ENCODE measurements around the gene KBTBD3. TPM values are rescaled to one million over a fixed set of nuclear protein-coding genes. Genes with fewer than 3 reads are reported as not detected.
A peak's percentile ranks its signal among the peaks of the same experiment; 100 is the strongest.

Gene KBTBD3, protein sequence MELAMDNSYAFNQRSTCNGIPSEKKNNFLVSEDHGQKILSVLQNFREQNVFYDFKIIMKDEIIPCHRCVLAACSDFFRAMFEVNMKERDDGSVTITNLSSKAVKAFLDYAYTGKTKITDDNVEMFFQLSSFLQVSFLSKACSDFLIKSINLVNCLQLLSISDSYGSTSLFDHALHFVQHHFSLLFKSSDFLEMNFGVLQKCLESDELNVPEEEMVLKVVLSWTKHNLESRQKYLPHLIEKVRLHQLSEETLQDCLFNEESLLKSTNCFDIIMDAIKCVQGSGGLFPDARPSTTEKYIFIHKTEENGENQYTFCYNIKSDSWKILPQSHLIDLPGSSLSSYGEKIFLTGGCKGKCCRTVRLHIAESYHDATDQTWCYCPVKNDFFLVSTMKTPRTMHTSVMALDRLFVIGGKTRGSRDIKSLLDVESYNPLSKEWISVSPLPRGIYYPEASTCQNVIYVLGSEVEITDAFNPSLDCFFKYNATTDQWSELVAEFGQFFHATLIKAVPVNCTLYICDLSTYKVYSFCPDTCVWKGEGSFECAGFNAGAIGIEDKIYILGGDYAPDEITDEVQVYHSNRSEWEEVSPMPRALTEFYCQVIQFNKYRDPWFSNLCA
- total RNA-seq (10 to 100 TPM in 1 of 4 donors, 1 to 10 TPM in 3; 4.5 to 10.3 (median 5.9) TPM), polyA plus RNA-seq (1 to 10 TPM; 2.0 to 6.2 (median 4.2) TPM)

DNA sequence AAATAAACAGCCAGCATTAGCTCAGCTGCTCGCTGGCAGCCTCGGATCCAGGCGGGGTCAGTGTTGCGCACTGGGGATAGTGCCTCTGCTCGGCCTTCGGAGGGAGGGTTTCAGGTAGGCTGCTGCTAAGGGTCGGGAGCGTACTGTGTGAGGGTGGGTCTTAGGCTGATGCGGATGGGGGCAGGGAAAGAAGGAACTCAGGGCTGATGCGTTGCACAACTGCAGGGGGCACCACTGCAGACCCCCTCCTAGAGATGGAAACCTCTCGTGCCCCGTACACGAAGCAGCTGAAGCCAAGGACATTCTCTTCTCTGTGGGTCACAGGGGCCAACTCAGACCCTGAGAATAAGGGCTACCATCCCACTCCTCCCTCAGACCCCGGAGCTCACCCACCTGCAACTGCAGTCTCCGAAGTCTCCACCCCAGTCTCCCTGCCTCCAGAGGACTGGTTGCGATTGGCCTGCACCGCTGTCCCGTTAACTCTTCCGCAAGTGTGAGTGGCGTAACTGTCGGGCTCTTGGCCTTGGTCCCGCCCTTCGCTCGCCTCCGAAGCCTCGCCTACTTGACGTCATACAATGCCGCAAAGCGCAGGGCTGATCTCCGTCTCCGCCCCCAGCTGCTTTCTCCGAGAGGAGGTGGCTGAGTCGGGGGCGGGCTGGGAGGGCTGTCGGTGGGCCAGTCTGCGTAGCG is at the start of gene KBTBD3:
KBTBD3 (minus strand) TSS at position 429 of the 690 bp plus-strand sequence. CDS start 18,250 bp downstream, outside the sequence.
- H3K27ac ChIP-seq = peak within 1 kb of the TSS; percentile 96 to 99 (median 97)
- H3K4me3 ChIP-seq = peak within 1 kb of the TSS; percentile 83 to 92 (median 86)
- TF ChIP-seq POLR2AphosphoS5 (IDR thresholded peaks at IDR 0.05) (peak; percentile 91 to 95 (median 92)), EP300 (IDR thresholded peaks at IDR 0.05) (no peak), POLR2A (IDR thresholded peaks at IDR 0.05) (peak; percentile 69 to 83)
- TF ChIP-seq, protein P1, sequence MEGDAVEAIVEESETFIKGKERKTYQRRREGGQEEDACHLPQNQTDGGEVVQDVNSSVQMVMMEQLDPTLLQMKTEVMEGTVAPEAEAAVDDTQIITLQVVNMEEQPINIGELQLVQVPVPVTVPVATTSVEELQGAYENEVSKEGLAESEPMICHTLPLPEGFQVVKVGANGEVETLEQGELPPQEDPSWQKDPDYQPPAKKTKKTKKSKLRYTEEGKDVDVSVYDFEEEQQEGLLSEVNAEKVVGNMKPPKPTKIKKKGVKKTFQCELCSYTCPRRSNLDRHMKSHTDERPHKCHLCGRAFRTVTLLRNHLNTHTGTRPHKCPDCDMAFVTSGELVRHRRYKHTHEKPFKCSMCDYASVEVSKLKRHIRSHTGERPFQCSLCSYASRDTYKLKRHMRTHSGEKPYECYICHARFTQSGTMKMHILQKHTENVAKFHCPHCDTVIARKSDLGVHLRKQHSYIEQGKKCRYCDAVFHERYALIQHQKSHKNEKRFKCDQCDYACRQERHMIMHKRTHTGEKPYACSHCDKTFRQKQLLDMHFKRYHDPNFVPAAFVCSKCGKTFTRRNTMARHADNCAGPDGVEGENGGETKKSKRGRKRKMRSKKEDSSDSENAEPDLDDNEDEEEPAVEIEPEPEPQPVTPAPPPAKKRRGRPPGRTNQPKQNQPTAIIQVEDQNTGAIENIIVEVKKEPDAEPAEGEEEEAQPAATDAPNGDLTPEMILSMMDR (IDR thresholded peaks at IDR 0.05) = peak in 1 of 4 experiments; percentile 11
- peak; percentile 100 for DNase-seq
- WGBS, 2 donors = 0% methylated on average over 37 of the region's 37 CpGs
- no peaks in the 10 kb centered on the region for H3K9me3 ChIP-seq
- no peaks in the 10 kb centered on the region for H3K27me3 ChIP-seq
- intact Hi-C loops (cut with DNase I) = loop anchor here (1.0 kb wide), 1 partner anchor 55 kb away; the partner anchor contains the start of gene MSANTD4
- peaks cover 0 to 53% (median 44%) of the 10 kb centered on the region in 4 donors for H3K4me1 ChIP-seq
- H3K36me3 ChIP-seq = peaks cover 0 to 23% (median 0%) of the 10 kb centered on the region in 4 donors

DNA sequence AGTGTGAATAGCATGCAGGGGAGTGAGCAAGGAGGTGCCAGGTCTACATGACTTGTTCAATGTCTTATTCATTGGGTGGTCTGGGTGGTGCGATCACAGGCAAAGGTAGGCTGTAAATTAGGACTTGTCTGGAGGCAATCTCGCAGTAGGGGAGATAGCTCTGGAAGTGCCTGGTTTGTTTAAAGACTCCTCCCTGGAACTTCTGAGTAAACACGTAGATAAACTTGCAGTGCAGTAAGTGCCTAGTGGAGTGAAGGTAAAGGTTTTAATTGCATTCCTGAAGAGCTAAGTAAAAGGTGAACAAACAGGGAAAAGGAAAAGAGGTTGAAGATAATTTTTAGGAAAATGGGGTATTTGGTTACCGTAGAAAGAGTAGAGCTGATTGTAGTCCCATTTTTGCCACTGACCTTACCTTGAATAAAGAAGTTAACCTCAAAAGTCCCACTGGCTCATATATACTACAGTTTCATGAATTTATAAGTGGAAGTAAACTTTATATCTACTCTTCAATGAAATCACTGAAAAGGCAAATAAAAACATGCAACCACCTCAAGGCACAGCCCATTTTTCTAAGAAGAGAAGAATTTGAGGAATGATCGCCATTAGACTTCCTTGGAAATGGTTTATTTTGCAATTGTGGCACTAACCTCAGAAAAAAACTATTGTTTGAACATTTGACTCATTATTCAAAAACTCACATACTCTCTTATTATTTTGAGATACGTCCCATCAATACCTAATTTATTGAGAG is 44.6 kb upstream of the KBTBD3 start:
- no peak overlapping the region for H3K27ac ChIP-seq
- 48 to 55% methylated on average over 6 of the region's 6 CpGs for WGBS, 2 donors
- no peak for TF ChIP-seq EP300 (IDR thresholded peaks at IDR 0.05)
- TF ChIP-seq, protein P1 (IDR thresholded peaks at IDR 0.05) = no peak
- TF ChIP-seq POLR2A (IDR thresholded peaks at IDR 0.05) = no peak
- no peak for TF ChIP-seq POLR2AphosphoS5 (IDR thresholded peaks at IDR 0.05)
- H3K4me3 ChIP-seq = no peak overlapping the region
- no peaks in the 10 kb centered on the region for H3K4me1 ChIP-seq
- intact Hi-C loops (cut with DNase I) = no loop called here
- DNase-seq = no peak
- no peaks in the 10 kb centered on the region for H3K9me3 ChIP-seq
- no peaks in the 10 kb centered on the region for H3K27me3 ChIP-seq
- no peaks in the 10 kb centered on the region for H3K36me3 ChIP-seq

DNA sequence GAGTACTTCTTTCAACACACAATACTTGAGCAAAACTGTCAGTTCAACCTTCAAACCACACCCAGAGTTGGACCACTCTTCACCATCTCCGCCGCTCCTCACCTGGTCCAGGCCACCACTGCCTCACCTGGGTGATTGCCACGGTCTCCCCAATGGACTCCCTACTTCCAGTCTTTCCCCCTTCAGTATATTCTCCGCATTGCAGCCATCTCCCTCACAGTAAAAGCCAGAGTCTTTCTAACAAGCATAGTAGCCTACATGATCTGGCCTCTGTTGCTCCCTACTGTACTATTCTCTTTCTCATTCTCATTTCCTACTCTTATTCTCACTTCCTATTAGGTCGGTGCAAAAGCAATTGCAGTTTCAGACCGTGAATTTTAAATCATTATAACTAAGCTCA is 28.8 kb upstream of the KBTBD3 start:
- no peak overlapping the region for H3K27ac ChIP-seq
- H3K27me3 ChIP-seq = no peaks in the 10 kb centered on the region
- H3K4me3 ChIP-seq = no peak overlapping the region
- H3K4me1 ChIP-seq = no peaks in the 10 kb centered on the region
- intact Hi-C loops (cut with DNase I) = no loop called here
- no peaks in the 10 kb centered on the region for H3K9me3 ChIP-seq
- WGBS, 2 donors = 85 to 91% methylated on average over 6 of the region's 6 CpGs
- TF ChIP-seq, protein P1 (IDR thresholded peaks at IDR 0.05) = no peak
- TF ChIP-seq POLR2AphosphoS5 (IDR thresholded peaks at IDR 0.05) = no peak
- no peak for TF ChIP-seq EP300 (IDR thresholded peaks at IDR 0.05)
- TF ChIP-seq POLR2A (IDR thresholded peaks at IDR 0.05) = no peak
- H3K36me3 ChIP-seq = no peaks in the 10 kb centered on the region
- no peak for DNase-seq

DNA sequence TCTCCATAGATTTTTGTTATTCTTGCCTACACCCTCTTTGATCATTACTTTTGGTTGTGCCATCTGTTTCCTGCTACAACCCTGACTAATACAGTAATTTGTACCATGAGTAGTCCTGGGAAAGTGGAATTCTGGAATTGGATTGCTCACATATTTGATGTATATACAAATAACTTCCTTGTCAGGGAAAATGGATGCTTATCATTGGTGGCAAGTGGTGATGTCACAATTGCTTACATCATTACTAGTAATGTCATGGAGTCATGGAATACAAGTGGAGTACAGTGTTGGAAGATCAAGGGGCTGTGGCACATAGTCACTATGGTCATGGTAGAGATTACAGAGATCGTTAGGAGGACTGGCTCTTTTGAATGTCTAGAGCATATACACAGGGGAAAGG is 24.7 kb upstream of the KBTBD3 start:
- H3K4me1 ChIP-seq = no peaks in the 10 kb centered on the region
- H3K9me3 ChIP-seq = no peaks in the 10 kb centered on the region
- no peak for DNase-seq
- TF ChIP-seq, protein P1 (IDR thresholded peaks at IDR 0.05) = no peak
- TF ChIP-seq EP300 (IDR thresholded peaks at IDR 0.05) = no peak
- no peak for TF ChIP-seq POLR2A (IDR thresholded peaks at IDR 0.05)
- no peak for TF ChIP-seq POLR2AphosphoS5 (IDR thresholded peaks at IDR 0.05)
- peaks cover 0 to 22% (median 7%) of the 10 kb centered on the region in 4 donors for H3K36me3 ChIP-seq
- H3K27ac ChIP-seq = no peak overlapping the region
- WGBS, 2 donors = 90 to 91% methylated on average over 1 of the region's 1 CpG
- H3K4me3 ChIP-seq = no peak overlapping the region
- intact Hi-C loops (cut with DNase I) = no loop called here
- H3K27me3 ChIP-seq = no peaks in the 10 kb centered on the region

Data from sigmoid colon (tissue), 7 donors.